Daoy (cell line): Measurements from ENCODE around the gene LCN9. TPM values are rescaled to one million over a fixed set of nuclear protein-coding genes. Genes with fewer than 3 reads are reported as not detected.
"Not testable (repeated sequence)": the region's sequence is repeated elsewhere in the genome, so short reads cannot be mapped to it uniquely, and the experiment has no call there.

Experiments used
- DNase-seq: peaks from one replicate; pipeline ENCODE4 v3.0.0-alpha.2; 2015; ENCODE audit warnings: low read depth
- total RNA-seq: library from RNA; depleted of rRNA; stranded (reverse); fragments of >200 nt; shearing (Covaris generic); gene quantifications from 2 replicates; pipeline ENCODE4 v1.2.3, GENCODE V29; 2014; rRNA removed

LCN9 gene
- not detected in 2 replicates for total RNA-seq

DNA sequence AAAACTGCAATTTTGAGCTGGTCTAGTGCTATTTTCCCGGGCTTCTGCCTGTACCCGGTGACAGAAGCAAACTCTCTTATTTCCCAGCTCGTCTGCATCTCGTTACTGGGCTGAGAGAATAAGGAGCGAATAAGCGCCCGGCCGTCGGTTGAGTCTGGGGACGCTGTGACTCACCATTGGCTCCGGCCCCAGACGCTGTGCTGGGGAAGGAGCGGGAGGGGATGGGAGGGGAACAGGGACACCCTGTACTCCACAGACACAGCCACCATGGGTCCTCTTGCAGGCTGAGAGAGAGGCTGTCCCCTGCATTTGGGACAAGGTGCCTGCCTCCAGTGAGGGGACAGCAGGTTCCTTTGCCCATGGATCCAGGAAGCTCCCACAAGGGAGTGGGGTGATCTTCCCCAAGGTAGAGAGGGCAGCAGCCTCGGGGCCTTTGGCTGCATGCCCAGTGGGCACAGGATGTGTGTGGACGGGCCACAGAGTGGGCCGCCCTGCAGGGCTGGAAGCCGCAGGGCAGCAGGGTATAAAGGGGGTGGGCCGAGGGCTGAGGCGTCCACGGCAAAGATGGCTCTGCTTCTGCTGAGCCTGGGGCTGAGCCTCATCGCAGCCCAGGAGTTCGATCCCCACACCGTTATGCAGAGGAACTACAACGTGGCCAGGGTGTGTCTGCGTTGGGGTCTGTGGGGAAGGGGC lies at the start of gene LCN9:
Gene LCN9, plus strand, starts transcription at position 552 of the 693 bp plus-strand sequence. Its CDS starts 13 bp downstream, at position 565.
- DNase-seq, result peak; percentile 86

DNA sequence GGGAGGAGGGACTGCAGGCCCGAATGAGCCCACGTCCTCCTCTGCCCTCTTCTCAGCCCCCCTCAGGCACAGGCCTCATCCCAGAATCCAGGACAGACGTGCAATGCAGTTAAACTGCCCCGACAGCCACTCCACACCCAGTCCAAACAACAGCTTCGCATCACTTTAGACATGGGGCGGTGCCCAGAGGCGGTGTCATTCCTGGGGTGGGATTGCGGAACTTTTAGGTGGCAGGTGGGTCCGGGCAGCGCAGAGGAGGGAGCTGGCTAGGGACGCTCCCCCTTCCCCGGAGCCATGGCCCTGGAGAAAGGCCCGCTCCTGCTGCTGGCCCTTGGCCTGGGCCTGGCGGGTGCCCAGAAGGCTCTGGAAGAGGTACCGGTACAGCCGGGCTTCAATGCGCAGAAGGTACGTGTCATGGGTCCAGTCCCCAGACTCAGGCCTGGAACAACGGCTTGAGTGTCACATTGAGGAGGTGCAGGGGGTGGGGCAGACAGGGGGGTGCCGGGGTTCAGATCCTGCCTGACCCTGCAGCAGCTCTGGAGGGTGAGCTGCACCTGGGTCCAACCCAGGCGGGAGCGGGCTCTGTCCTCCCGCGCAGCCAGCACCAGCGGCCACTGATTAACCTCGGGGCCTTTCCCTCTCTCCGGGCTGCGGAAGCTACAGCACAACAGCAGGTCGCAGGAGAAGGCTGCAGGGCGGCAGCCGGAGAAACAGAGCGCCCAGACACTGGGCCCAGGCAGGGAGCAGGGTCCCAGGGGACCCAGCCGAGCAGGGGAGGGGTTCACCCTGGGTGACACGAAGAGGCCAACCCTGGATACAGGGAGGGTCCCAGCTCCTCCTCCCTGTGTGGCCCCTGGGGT lies 48.9 kb upstream of the LCN9 start:
- no peak for DNase-seq

- no peak for DNase-seq
Measured at GRCh38 chr9:135614821-135615665, 48.1 kb upstream of the LCN9 start.

DNA sequence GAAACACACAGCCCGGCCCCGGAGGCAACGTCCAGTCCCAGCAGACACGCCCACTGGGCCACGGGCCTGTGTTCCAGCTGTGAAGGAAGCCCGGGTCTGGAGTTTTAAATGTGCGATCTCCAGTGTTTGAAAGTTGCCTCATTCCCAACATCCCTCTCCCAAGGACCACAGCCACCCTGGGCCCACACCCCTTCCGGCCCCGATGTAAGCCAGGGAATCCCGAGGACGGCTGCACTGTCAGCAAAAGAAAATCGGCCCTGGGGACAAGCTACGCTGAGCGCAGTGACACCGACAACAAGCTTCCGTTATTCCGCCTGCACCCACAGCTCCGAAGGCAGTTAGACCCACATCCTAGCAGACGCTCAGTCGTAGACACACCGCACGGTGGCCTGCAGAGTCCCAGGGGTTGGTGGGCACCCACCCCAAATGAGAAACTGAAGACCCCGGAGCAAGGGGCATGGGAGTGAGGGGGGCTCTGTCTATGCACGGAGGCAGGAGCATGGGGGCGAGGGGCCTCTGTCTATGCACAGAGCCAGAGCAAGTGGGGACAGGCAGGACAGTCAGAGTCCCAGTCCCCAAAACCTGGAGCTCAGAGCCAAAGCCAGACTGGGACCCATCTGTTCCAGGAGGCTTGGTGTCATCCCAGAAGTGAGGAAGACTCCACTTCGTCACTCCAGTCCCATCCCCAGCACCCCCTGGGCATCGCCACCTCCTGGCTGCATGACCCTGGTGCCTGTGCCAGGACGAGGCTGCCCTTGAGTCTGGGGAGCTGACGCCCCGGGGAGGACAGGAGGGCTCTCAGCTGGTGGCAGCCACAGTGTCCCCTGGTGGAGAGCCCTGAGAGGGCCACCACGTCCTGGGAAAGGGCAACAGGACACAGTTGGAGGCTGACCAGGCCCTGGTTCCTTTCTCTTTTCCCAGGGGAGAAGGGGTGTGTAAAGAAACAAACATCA lies 47.2 kb upstream of the LCN9 start:
- DNase-seq, result no peak

DNA sequence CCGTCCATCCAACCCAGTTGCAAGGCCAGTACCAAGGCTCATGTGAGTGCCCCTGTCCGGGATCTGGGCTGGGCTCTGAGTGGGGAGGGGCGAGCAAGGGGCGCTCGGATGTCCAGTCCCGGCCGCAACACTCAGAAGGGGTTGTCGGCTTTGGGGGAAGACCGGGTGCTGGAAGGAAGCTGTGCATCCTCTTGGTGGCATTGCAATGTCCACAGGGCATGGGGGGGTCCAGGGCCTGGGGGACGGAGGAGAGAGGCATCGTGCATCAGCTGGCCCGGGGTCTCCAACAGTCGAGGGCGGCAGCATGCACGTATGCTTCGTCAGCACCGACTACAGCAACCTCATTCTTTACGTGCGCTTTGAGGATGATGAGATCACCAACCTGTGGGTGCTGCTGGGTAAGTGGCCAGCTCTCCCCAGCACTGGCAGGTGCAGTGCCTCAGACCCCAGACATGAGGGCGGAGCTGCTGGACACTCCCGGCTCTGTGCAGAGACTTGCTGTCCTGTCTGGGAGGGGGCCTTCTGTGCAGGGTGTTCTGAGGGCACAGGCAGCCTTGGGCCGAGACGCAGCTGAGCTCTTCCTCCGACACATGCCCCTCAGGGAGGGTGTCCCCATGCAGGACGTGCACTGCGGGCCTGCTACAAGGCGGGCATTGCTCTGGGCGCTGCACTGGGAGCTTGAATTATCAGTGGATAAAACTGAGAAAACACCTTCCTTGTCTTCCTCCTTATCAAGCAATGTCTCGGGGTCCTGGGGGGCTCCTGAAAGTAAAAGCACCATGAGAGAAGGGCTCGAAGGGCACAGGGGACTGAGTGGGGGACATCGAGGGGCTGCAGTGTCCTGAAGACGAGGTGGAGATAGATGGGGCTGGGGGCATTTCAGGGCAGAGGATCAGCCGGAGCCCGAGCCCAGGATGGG lies 46.2 kb upstream of the LCN9 start:
- DNase-seq, result no peak

- DNase-seq, result no peak
Measured at GRCh38 chr9:135617538-135617900, 45.6 kb upstream of the LCN9 start.

- DNase-seq, result no peak
Measured at GRCh38 chr9:135617991-135618411, 45.1 kb upstream of the LCN9 start.

GRCh38 chr9:135618866-135619598 lies 44.1 kb upstream of the LCN9 start:
- peak; percentile 6 for DNase-seq

- DNase-seq, result no peak
Measured at GRCh38 chr9:135619599-135619886, 43.6 kb upstream of the LCN9 start.

DNA sequence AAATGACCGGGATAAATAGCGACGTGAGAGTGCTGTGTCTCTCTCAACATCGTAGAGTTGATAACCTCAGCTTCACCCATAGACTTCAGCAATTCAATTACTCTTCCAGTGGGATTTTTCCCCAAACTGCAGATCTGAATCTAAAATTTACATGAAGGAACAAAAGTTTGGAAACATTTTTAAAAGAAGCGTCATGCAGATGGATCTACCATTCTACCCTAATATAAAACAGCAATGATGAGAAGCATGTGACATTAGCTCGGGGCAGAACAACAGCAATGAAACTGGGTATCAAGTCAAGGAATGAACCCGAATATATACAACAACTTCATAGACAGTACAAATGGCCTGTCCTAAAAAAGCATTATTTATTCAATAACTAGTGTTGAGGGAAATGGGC lies 42.6 kb upstream of the LCN9 start:
- DNase-seq, result no peak

GRCh38 chr9:135622415-135623020 lies 40.6 kb upstream of the LCN9 start:
- no peak for DNase-seq

DNA sequence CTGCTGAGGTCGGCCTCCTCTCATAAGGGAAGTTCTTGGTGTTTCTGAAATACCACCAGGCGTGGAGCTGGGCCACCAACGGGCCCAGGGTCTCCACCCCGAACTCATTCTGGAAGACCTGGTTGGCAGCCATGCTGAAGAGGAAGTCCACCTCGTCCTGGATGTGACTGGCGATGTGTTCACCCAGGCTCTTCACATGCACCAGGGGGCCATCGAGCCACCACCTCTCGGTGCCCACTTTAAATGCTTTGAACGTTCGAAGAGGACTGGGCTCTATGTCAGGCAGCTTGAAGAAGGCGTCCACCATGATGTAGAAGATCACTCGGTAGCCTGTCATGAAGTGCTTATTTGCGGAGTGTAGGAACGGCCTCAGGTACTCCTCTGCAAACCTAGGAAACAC lies 38.8 kb upstream of the LCN9 start:
- no peak for DNase-seq

GRCh38 chr9:135632841-135633240 lies 30.3 kb upstream of the LCN9 start:
- DNase-seq, result no peak

DNA sequence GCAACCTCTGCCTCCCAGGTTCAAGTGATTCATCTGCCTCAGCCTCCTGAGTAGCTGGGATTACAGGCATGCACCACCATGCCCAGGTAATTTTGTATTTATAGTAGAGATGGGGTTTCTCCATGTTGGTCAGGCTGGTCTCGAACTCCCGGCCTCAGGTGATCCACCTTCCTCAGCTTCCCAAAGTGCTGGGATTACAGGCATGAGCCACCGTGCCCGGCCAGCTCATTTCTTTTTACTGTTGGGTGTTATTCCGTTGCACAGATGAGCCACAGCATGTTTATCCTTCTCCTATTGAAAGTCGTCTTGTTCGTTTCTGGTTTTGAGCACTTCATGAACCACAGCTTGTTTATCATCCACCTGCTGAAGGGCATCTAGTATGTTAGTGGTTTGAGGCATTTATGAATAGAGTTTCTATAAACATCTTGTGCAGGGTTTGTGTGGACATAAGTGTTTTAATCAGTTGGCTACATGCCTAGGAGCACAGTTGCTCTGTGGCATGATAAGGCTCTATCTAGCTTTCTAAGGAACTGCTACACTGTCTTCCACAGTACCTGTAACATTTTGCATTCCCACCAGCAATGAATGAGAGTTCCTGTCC lies 26.1 kb upstream of the LCN9 start:
- not testable (repeated sequence) for DNase-seq

- DNase-seq, result no peak
Measured at GRCh38 chr9:135639196-135639595, 23.9 kb upstream of the LCN9 start, which contains the start of gene GLT6D1. Gene GLT6D1 (minus strand): TSS chr9:135639540. CDS start chr9:135639187, 353 bp downstream.

DNA sequence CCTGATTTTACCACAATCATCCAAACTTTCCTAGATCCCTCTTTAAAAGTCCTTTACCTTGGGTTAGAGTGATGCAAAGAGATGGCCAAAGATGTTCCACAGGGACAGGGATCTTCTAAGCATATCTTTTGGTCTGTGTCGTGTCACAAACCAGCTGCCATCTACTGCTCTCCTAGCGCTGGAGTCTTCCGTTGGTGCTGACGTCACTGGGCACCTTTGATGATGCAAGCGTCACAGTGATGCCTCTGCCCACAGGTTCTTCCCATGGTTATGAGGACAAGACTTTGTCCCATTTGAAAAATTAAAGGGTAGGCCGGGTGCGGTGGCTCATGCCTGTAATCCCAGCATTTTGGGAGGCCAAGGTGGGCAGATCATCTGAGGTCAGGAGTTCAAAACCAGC lies 22.1 kb upstream of the LCN9 start:
- DNase-seq, result no peak

DNA sequence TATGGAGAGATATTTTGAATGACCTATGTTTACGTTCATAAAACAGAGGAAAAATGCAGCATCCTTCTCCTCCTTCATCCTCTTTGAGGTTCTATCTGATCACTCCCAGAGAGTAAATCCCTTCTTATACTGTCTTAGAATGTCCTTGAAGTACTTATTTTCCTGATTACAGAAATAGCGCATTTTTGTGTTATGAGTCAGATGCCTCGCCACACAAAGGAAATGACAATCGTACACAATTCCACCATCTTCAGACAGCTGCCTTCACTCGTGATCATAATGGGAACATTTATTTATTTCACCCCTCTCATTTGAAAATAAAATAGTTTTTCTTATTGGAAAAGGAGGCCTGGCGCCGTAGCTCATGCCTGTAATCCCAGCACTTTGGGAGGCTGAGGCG lies 21.4 kb upstream of the LCN9 start:
- DNase-seq, result no peak

- no peak for DNase-seq
Measured at GRCh38 chr9:135644631-135645218, 18.4 kb upstream of the LCN9 start.
